Measurements from ENCODE around the gene TUBA3D. TPM values are rescaled to one million over a fixed set of nuclear protein-coding genes. Genes with fewer than 3 reads are reported as not detected.
A peak's percentile ranks its signal among the peaks of the same experiment; 100 is the strongest.
"Not testable (repeated sequence)": the region's sequence is repeated elsewhere in the genome, so short reads cannot be mapped to it uniquely, and the experiment has no call there.

The TUBA3D gene
- total RNA-seq, 1 donor from 2014 or later: not detected

- H3K27me3 Mint-ChIP-seq (ENCODE audit: unreplicated experiment); H3K27ac Mint-ChIP-seq (ENCODE audit: unreplicated experiment); H3K4me1 Mint-ChIP-seq (ENCODE audit: low read depth, unreplicated experiment); H3K4me3 Mint-ChIP-seq (ENCODE audit: unreplicated experiment); DNase-seq; H3K9me3 Mint-ChIP-seq (ENCODE audit: unreplicated experiment); H3K36me3 Mint-ChIP-seq (ENCODE audit: unreplicated experiment): not testable (repeated sequence)
Measured at GRCh38 chr2:131478850-131479461, 3.0 kb downstream of the TUBA3D start.

GRCh38 chr2:131480351-131480750 lies 4.4 kb downstream of the TUBA3D start:
- DNase-seq; H3K4me3 Mint-ChIP-seq (ENCODE audit: unreplicated experiment); H3K36me3 Mint-ChIP-seq (ENCODE audit: unreplicated experiment); H3K27ac Mint-ChIP-seq (ENCODE audit: unreplicated experiment); H3K9me3 Mint-ChIP-seq (ENCODE audit: unreplicated experiment); H3K4me1 Mint-ChIP-seq (ENCODE audit: low read depth, unreplicated experiment); H3K27me3 Mint-ChIP-seq (ENCODE audit: unreplicated experiment): not testable (repeated sequence)

GRCh38 chr2:131482506-131483155 lies 6.7 kb downstream of the TUBA3D start:
- peaks cover 10% of the 10 kb centered on the region for H3K4me1 Mint-ChIP-seq (ENCODE audit: low read depth, unreplicated experiment)
- not testable (repeated sequence) for H3K9me3 Mint-ChIP-seq (ENCODE audit: unreplicated experiment); H3K27ac Mint-ChIP-seq (ENCODE audit: unreplicated experiment); H3K27me3 Mint-ChIP-seq (ENCODE audit: unreplicated experiment); H3K36me3 Mint-ChIP-seq (ENCODE audit: unreplicated experiment); H3K4me3 Mint-ChIP-seq (ENCODE audit: unreplicated experiment); DNase-seq

GRCh38 chr2:131483981-131484820 lies 8.3 kb downstream of the TUBA3D start:
- H3K27me3 Mint-ChIP-seq (ENCODE audit: unreplicated experiment); H3K27ac Mint-ChIP-seq (ENCODE audit: unreplicated experiment); H3K36me3 Mint-ChIP-seq (ENCODE audit: unreplicated experiment); H3K4me3 Mint-ChIP-seq (ENCODE audit: unreplicated experiment); H3K9me3 Mint-ChIP-seq (ENCODE audit: unreplicated experiment); DNase-seq: not testable (repeated sequence)
- H3K4me1 Mint-ChIP-seq (ENCODE audit: low read depth, unreplicated experiment): peaks cover 17% of the 10 kb centered on the region

GRCh38 chr2:131484906-131485460 lies 9.1 kb downstream of the TUBA3D start:
- DNase-seq; H3K9me3 Mint-ChIP-seq (ENCODE audit: unreplicated experiment); H3K36me3 Mint-ChIP-seq (ENCODE audit: unreplicated experiment); H3K4me3 Mint-ChIP-seq (ENCODE audit: unreplicated experiment); H3K27me3 Mint-ChIP-seq (ENCODE audit: unreplicated experiment): not testable (repeated sequence)
- Mint-ChIP-seq H3K4me1 (ENCODE audit: low read depth, unreplicated experiment) (peaks cover 18% of the 10 kb centered on the region), H3K27ac (ENCODE audit: unreplicated experiment) (peak overlapping the region; percentile 91)

GRCh38 chr2:131486201-131486902 lies 10.4 kb downstream of the TUBA3D start:
- Mint-ChIP-seq H3K4me1 (ENCODE audit: low read depth, unreplicated experiment) (peaks cover 27% of the 10 kb centered on the region), H3K27ac (ENCODE audit: unreplicated experiment) (peak overlapping the region; percentile 91), H3K27me3 (ENCODE audit: unreplicated experiment) (peaks cover 10% of the 10 kb centered on the region)
- H3K36me3 Mint-ChIP-seq (ENCODE audit: unreplicated experiment); H3K9me3 Mint-ChIP-seq (ENCODE audit: unreplicated experiment); DNase-seq; H3K4me3 Mint-ChIP-seq (ENCODE audit: unreplicated experiment): not testable (repeated sequence)

GRCh38 chr2:131488306-131489205 lies 12.6 kb downstream of the TUBA3D start:
- Mint-ChIP-seq H3K27ac (ENCODE audit: unreplicated experiment) (peak overlapping the region; percentile 90), H3K27me3 (ENCODE audit: unreplicated experiment) (peaks cover 9% of the 10 kb centered on the region), H3K36me3 (ENCODE audit: unreplicated experiment) (no peaks in the 10 kb centered on the region), H3K4me3 (ENCODE audit: unreplicated experiment) (peak overlapping the region; percentile 62), H3K4me1 (ENCODE audit: low read depth, unreplicated experiment) (peaks cover 27% of the 10 kb centered on the region), H3K9me3 (ENCODE audit: unreplicated experiment) (peaks cover 6% of the 10 kb centered on the region)
- DNase-seq: peak; percentile 49
- TF ChIP-seq CTCF (IDR thresholded peaks at IDR 0.05; ENCODE audit: partially characterized antibody, unreplicated experiment): no peak

GRCh38 chr2:131490616-131491468 lies 14.9 kb downstream of the TUBA3D start:
- not testable (repeated sequence) for H3K36me3 Mint-ChIP-seq (ENCODE audit: unreplicated experiment); H3K9me3 Mint-ChIP-seq (ENCODE audit: unreplicated experiment)
- DNase-seq: peak; percentile 41
- peaks cover 18% of the 10 kb centered on the region for H3K4me1 Mint-ChIP-seq (ENCODE audit: low read depth, unreplicated experiment)
- peak overlapping the region; percentile 86 for H3K4me3 Mint-ChIP-seq (ENCODE audit: unreplicated experiment)
- peak overlapping the region; percentile 90 for H3K27ac Mint-ChIP-seq (ENCODE audit: unreplicated experiment)
- H3K27me3 Mint-ChIP-seq (ENCODE audit: unreplicated experiment): peaks cover 10% of the 10 kb centered on the region

GRCh38 chr2:131491469-131491836 lies 15.5 kb downstream of the TUBA3D start:
- peaks cover 10% of the 10 kb centered on the region for H3K27me3 Mint-ChIP-seq (ENCODE audit: unreplicated experiment)
- DNase-seq; H3K9me3 Mint-ChIP-seq (ENCODE audit: unreplicated experiment); H3K36me3 Mint-ChIP-seq (ENCODE audit: unreplicated experiment): not testable (repeated sequence)
- peak overlapping the region; percentile 86 for H3K4me3 Mint-ChIP-seq (ENCODE audit: unreplicated experiment)
- H3K4me1 Mint-ChIP-seq (ENCODE audit: low read depth, unreplicated experiment): peaks cover 16% of the 10 kb centered on the region
- H3K27ac Mint-ChIP-seq (ENCODE audit: unreplicated experiment): peak overlapping the region; percentile 90
